Fibroblast of mammary gland (primary cell): Measurements from ENCODE around the gene THBS1.

Experiments used
- DNase-seq: peaks from one replicate; pipeline ENCODE4 v3.0.0-alpha.2; 2010; ENCODE audit warnings: low read depth
- H3K4me3 ChIP-seq: 2 replicates; pipeline ENCODE4 v1.5.1; 2011; ENCODE audit warnings: low read depth, mild to moderate bottlenecking, low read length, moderate library complexity; ENCODE audit not compliant: control insufficient read depth
- TF ChIP-seq, protein P1 (sequence below): conservative IDR thresholded peaks from 2 replicates; pipeline ENCODE4 v1.5.1; 2011; ENCODE audit warnings: low read depth, low read length, inconsistent platforms; ENCODE audit not compliant: control insufficient read depth, insufficient read depth

The THBS1 gene

DNA sequence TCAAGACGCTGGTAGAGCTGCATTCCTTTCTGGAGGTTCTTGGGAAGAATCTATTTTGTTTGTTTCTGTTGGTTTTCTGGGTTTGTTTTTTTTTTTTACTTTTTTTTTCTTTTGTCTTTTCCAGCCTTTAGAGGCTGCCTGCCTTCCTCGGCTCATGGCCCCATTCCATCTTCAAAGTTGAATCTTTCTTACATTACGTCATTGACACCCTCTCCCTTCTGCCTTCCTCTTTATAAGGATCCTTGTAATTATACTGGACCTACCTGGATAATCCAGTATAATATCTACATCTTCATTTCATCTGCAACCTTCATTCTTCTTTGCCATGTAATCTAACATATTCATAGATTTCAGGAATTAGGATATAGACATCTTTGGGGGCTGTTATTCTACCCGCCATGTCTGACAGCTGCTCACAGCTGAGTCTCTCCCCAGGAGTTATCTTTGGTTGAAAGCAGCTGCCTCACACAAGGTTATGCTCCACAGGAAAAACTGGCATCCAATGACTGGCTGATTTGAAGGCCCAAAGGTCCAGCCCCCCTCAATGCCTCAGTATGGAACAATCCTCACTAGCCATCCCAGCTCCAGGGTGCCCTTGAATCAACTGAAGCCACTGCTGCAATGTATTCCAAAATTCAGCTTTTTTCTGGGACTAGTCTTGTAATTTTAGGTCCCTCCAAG is 38.4 kb upstream of the THBS1 start:
- TF ChIP-seq, protein P1, sequence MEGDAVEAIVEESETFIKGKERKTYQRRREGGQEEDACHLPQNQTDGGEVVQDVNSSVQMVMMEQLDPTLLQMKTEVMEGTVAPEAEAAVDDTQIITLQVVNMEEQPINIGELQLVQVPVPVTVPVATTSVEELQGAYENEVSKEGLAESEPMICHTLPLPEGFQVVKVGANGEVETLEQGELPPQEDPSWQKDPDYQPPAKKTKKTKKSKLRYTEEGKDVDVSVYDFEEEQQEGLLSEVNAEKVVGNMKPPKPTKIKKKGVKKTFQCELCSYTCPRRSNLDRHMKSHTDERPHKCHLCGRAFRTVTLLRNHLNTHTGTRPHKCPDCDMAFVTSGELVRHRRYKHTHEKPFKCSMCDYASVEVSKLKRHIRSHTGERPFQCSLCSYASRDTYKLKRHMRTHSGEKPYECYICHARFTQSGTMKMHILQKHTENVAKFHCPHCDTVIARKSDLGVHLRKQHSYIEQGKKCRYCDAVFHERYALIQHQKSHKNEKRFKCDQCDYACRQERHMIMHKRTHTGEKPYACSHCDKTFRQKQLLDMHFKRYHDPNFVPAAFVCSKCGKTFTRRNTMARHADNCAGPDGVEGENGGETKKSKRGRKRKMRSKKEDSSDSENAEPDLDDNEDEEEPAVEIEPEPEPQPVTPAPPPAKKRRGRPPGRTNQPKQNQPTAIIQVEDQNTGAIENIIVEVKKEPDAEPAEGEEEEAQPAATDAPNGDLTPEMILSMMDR: no peak
- DNase-seq: no peak
- no peak overlapping the region for H3K4me3 ChIP-seq

DNA sequence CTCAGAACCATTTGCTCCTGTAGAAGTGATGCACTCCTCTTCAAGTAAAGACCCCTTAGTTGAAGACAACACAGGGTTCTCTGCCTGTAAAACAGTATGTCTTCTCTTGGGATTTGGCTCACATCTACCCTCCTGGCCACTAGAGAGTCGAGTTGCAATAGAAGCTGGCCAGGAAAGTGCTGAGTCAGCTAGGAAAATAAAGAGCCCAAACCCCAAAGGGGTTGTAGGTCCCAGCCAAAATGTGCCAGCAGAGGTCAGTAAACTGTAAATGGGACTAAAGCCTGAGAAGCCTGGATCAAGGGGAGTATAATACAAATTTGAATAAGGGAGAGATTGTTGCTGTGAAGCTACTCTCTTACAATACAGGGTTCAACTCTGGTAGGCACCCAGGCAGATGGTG is 37.2 kb upstream of the THBS1 start:
- TF ChIP-seq, protein P1: no peak
- peak; percentile 7 for DNase-seq
- no peak overlapping the region for H3K4me3 ChIP-seq

DNA sequence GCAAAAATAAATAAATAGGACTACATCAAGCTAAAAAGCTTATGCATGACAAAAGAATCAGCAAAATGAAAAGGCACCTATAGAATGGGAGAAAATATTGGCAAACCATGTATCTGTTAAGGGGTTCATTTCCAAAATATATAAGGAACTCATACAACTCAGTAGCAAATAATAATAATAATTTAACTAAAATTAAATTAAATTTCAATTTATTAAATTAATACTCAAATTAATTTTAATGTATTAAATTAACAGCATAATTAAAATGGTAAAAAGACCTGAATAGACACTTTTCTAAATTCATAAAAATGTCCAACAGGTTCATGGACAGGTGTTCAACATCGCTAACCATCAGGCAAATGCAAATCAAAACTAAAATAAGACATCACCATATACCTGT is 34.0 kb upstream of the THBS1 start:
- DNase-seq: no peak
- TF ChIP-seq, protein P1: no peak
- H3K4me3 ChIP-seq: no peak overlapping the region

DNA sequence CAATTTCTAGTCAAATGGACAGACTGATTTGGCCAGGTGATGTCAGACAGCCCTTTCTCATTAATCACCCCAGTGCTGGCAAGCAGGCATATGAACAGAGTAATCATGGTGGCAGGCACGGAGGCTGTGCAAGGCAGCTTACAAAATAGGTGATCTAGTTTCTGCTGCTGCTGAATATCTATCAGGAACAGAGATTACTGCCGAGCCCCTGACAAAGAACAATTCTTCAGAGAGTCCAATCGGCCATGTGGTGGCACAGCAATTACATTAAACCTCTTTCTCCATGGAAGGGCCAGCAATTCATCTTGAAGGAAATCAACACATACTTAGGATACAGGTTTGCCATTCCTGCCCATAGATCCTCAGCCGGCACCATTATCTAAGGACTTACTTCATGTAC is 32.3 kb upstream of the THBS1 start:
- TF ChIP-seq, protein P1: no peak
- no peak overlapping the region for H3K4me3 ChIP-seq
- no peak for DNase-seq

DNA sequence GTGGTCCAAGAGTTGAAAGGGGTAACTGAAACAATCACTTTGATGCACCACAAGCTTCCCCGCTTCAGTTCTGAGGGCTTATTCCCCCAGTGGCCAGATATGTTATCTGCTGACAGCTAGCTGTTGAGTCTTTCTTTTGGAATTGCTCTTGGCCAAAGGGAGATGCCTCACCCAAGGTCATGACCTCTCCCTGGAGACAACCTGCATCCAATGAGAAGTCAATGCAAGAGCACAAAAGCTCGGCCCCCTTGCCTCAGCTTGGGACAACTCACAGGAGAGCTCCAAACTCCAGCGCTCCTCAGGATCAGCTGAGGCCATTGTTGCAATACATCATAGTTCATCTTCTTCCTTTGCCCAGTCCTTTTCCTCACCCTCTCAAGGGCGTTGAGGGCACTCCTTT is 31.0 kb upstream of the THBS1 start:
- H3K4me3 ChIP-seq: no peak overlapping the region
- DNase-seq: no peak
- TF ChIP-seq, protein P1: no peak

DNA sequence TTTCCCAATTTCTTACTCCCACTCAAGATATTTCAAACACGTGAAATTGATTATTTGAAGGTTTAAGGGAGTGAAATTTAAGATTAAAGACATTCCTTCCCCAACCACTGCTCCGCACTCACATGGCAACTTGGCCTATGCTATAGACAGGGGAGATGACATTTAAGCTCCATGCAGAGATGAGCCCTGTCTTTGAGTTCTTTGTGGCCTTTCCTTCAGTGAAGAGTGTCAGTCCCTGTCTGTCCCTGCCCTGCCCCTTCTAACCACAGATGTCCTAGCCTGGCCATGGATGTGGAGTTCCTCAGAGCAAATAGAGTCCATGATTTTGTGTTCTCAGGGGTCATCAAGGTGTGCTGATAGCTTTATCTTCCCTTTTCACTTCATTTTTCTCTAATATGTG is 29.4 kb upstream of the THBS1 start:
- TF ChIP-seq, protein P1: no peak
- no peak for DNase-seq
- no peak overlapping the region for H3K4me3 ChIP-seq

DNA sequence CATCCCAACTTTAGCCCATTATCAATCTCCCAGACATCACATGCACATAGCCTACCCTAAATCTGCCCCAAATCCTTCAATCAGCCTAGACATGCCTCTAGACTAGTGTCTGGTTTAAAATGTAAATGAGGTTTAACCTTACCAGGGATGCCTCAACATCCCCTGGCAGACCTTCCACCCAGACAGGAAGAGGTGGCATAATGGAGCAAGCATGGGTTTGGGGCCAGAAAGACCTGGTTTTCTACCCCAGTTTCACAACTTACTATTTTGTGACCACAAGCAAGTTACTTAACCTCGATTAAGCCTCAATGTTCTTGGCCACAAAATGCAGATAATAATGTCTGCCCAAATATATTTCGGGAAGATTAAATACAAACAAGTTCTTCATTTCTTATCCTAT is 28.3 kb upstream of the THBS1 start:
- TF ChIP-seq, protein P1: no peak
- DNase-seq: no peak
- no peak overlapping the region for H3K4me3 ChIP-seq
